HUDEP-2 (cell line): Measurements from ENCODE around the gene KATNIP.

Source experiments
- DNase-seq, 76 experiments: peaks; one replicate each; lab custom pipeline; 2025; ENCODE audit not compliant: unreplicated experiment in 76 of 76; lab: John Stamatoyannopoulos, UW

KATNIP gene

DNA sequence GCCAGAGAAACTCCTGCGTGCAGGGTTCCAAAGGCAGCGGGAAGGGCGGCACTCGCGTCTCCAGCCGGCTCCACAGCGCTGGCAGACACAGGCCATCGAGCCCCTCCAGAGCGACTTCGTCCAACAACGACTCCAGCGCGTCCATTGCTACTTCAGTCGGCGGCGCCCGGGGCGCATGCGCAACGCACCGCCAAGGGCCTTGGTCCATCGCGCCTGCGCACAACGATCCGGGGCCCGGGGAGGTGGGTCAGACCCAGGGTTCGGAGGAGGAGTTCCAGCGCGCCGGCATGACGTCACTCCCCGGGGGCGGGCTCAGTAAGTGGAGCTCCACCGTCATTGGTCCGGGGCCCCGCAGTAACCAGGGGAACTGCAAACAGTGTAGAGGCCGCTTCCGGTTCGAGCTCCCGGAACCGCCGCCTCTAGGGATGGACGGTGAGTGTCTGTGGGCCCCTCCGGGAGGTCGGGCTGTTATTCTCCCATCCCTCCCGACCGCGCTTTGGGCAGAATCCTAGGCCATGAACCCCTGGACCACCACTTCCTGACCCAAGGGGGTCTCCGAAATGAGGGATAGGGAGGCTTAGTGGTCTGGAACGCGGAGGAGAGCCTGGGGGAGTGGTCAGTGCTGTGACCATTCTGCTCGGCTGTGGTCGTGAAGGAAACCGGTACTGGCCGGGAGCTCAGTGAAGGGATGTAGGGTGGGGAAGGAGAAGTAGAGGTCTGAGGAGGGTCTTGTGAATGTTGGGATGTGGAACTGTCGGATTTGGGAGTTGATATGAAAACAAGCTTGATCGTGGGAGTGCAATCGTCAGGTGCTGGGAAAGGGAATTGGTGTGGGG is at the start of gene KATNIP, which contains the start of gene GTF3C1:
Gene KATNIP (plus strand): TSS at position 399 of the 836 bp plus-strand sequence. CDS start 27 bp downstream, at position 426.
Gene GTF3C1 (minus strand): TSS at position 168 of the 836 bp plus-strand sequence. CDS start 23 bp downstream, at position 145.
- peak; percentile 27 to 99 (median 98) for DNase-seq

DNA sequence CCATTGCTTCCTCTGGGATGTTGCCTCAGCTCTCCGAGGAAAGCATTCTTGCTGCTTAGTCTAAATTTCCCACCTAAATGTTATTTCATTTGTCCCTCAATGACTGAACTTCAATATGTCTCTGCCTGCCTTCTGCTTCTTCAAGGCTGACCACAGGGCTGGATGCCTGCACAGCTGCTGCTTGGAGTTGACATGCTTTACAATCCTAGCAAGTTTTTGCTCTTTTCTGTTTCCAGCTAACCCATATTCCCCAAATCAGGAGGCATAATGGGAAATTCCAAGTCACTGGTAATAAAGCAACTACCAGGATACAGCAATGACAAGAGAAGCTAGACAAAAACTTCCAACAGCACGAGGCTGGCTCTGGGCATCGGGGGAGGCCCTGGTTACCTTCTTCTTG is 49.1 kb upstream of the KATNIP start:
- no peak for DNase-seq

DNA sequence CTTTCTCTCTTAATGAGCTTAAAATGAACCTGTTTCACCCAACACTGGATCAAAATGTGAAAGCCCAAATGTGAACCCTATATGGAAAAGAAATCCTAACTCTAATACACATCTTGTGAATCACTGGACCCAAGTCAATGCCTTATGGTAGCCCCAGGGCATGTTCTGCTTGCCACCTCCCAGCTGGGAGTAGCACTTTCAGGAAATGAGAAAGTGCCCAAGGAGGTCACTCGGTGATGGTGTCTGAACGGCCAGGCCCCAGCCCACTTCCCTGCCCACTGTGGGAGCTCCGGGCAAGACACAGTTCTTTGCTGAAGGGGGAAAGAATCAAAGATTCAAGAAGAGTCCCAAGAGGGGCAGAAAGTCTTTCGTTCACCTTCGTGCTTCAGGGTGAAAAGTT is 46.3 kb upstream of the KATNIP start:
- no peak for DNase-seq

DNA sequence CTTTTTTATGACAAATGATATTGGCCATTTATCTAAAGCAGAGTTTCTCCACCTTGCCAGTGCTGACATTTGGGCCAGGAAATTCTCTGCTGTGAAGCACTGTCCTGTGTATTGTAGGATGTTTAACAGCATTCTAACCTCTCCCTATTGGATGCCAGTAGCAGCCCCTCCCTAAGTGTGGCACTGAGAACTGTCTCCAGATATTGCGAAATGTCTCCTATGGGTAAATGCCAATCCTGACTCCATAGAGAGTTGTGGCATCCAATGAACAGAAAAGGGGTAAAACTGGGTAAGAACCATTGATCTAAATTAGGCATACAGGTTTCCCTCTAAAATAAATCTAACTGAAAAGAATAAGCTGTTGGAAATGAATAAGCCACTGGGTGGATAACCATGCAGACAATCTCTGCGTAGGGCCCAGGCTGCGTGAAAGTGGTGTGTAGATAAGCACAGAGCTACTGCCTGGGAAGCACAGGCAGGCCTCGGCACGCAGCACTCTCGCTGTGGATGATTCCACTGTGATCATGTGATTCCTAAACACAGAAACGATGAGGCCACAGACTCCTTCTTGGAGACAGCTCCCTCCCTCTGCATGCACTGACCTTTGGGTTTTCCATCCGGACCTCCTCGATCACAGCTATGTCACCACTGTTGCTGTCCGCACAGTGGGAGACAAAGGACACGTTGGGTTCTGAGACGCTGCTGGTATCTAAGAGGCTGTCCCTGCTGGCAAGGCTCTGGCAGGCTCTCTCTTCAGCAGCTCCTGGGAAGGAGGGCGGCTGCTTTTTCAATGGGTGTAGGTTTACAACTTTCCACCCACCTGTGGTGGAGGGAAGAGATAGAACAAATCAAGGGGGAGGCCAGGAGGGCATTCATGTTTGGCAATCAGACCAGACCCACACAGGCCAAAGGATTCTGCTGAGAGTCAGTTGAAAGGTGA is 44.4 kb upstream of the KATNIP start:
- no peak for DNase-seq

DNA sequence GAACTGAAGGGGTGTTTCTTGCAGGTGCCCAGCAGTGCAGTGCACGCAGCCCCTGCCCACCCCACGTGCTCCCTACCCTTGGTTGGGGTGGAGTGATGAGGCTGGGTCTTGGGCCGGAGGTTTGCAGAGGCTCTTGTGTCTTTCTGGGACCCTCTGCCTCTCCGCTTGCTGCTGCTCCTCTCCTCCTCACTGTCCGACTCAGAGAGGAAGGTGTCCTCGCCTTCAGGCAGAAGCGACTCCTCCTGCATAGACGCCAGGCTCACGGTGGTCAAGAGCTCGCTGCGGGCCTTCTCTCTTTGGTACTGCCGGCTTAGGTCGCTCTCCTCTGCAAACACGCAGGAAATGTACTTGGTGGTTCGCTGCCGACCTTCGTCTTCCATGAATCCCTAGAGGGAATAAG is 43.2 kb upstream of the KATNIP start:
- DNase-seq = no peak

DNA sequence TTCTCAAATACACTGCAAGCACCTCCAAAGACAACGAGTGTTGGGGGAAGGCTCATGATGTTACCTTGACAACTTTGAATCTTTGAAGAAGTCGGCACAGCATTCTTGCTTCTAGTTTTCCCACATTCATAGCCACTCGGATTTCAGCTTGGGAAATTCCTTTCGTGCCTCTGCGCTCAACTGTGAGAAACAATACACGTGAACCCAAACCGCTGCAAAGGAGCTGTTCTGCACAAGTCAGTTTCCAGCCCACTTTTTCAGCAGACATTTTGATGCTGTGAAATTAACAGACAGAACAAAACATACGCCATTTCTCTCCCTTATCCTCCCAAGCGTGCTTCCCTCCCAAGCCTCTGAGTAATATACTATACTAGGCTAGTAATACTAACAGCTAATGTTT is 41.5 kb upstream of the KATNIP start:
- DNase-seq = no peak

DNA sequence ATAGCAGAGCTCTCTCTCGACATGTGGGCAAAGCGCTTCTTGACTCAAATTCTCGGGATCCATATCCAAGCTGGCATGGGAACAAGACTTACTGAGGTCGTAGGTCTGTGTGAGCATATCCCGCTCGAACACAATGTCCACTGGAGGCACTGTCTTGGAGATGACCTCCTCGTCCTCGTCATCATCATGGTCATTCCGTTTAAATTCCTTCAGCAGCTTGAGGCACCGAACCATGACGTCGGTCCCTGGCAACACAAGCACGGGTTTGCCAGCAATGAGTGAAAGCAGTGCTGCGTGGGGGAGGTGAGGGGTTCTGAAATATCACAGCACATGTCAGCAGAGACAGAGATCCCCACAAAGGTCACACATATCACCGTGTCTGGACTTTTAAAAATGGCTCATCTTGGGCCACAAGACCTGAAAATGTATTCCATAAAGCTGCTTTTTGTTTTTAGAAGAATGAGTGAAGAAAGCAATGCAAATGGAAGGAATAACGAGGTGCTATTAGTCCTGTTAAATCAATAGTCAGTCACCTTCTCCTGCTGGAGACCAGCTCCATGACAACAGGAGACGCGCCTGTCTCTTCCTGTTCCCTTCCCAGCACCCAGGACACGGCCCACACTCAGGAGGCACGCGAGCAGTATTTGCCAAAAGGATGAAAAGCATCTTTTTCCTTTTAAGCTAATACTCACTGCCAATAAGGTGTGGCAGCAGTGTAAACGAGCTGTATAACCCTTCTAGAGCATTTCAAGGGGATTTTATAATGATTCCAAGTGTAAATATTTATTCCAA is 38.1 kb upstream of the KATNIP start:
- no peak for DNase-seq

DNA sequence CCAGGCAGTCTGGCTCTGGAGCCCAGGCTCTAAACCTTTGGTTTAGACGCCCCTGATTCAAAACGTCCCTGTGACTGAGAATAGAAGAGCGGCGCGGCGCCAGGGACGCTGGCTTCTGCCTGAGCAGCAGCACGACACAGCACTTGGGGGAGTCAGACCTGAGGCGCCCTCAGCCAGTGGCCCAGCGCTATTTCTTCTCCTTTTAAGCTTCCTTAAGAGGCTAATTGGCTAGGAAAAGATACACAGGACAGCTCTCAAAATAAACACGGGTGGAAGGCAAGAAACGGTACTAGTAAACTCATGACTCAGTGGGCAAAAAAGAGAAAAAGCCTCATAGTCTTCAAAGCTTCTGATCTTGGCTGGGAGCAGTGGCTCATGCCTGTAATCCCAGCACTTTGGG is 35.1 kb upstream of the KATNIP start:
- no peak for DNase-seq

DNA sequence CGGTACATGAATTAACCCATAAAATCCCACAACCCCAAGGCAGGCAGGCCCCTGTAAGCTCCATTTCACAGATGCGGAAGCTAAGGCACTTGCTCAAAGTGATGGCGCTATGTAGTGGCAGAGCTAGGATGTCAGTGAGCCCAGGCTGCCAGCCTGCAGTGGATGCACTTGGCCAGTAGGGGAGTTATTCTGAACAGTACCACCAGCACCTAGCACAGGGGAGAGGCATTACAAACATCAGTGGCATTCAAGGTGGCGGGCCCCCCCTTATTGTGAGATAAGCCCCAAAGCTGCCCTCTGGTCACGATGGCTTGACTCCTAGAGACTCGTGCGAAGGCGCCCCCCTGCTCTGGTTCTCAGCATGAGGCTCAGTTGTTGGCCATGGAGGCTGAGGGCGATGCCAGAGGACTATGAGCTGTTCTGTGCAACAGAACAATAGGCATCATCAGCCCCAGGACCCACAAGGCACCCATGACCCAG is 34.0 kb upstream of the KATNIP start:
- DNase-seq = peak in 26 of 76 experiments; percentile 0 to 38 (median 6)

DNA sequence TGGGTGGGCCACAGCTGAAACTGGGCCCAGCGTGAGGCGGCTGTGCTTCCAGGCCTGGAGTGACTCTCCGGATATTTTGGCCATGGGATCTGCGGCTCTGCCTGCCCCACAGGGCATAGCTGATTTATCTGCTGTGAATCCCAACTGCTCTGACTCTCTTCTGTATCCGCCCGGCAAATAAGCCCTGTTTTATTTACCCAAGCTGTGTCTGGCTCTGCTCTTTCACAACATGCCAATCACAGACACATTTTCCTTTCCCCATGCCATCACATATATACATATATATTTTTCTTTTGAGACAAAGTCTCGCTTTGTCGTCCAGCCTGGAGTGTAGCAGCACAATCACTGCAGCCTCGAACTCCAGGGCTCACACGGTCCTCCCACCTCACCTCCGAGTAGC is 33.6 kb upstream of the KATNIP start:
- DNase-seq = no peak

DNA sequence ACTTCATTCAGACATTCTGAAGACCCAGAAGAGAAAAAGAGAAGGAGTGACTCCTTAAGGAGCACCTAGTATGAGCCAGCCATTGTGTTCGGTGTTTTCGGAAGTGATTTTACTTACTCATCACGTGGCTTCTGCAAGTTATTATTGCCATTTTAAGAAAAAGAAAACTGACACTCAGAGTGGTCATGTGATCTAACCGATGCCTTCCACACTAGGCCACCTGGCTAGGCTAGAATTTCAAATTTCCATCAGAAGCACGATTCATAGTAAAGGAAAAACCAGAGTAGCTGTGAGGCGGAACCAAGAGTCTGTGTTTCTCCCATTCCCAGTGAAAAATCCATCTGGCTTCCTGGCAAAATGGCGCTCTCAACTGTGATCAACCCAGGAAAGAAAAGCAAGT is 32.3 kb upstream of the KATNIP start:
- no peak for DNase-seq

DNA sequence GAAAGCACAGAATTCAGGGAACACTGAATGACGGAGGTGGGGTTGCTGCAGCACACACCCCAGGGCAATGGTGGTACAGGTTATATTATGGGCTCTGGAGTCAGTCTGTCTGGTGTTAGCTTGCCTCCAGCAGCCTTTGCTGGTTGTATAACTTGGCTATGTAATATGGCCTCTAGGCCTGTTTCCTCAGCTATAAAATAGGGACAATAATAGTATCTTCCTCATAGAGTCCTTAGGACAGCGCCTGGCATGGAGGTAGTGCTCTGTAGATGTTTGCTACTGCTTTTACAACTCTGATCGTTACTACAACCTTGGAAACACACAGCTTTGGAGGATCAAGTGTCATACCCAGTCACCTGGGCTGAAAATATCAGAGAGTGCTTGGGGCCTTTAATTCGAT is 31.7 kb upstream of the KATNIP start:
- DNase-seq = no peak

DNA sequence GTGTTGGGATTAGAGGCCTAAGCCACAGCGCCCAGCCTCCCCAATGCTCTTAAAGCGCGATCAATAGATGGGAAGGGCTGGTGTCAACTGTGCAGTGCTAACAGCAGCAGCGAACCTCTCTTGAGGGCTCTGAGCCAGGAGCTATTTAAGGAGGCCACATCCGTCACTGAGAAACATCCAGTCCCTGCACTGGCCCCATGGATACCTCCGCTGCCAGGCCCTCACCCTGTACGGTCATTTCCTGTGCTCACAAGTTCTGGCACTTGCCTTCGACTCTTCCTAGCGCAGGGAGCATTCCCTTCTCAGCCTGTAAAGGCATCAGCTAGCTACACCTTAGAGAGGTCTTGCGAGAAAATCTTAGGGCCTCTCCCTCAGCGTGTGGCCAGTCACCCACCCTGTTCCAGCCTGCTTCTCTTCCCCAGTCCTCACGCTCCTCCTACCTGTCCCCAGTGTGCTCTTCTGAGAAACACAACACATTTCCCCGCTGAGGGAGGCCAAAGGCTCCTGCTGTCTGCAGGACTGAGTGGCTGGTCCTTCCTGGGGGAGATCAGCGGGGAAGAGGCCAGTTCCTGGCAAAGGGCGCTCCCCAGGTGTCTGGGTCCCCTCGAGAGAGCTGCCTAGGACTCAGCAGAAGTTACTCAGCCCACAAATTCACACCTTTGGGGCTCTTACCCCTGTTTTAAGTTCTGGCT is 28.8 kb upstream of the KATNIP start:
- no peak for DNase-seq

DNA sequence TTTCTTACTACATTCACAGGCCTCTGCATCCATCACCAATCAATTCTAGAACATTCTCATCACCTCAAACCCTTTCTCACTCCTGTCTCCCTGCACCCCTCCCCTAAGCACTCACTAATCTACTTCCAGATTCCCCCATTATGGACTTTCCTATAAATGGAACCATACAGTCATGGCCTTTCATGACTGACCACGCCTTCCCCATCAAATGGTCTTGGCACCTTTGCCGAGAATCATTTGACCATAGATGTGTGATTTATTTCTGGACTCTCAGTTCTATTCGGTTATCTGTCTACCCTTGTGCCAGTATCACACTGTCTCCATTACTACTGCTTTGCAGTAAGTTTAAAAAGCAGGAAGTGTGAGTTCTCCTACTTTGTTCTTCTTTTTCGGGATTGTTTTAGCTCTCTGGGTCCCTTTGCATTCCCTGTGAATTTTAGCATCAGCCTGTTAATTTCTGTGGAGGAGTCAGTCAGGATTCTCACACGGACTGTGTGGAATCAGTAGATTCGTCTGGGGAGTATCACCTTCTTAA is 27.7 kb upstream of the KATNIP start:
- DNase-seq = no peak

DNA sequence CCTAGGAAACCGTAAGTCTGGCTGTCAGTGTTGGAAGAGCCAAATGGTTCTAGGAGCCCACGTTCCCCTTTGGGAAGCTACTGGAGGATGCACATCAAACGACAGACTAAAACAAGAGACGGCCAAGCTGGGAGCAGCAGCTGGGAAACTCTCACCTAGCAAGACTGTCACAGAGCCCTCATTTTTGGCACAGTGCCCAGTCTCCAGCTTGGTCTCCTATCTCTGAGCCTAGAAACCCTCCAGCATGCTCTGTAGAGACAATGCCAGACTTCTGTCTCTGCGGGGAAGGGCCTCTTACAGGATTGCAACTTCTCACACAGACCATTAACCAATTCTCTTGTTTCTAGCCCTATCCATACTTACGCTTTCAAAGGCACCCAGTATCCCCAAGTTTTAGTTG is 23.8 kb upstream of the KATNIP start:
- DNase-seq = peak in 33 of 76 experiments; percentile 1 to 40 (median 12)

DNA sequence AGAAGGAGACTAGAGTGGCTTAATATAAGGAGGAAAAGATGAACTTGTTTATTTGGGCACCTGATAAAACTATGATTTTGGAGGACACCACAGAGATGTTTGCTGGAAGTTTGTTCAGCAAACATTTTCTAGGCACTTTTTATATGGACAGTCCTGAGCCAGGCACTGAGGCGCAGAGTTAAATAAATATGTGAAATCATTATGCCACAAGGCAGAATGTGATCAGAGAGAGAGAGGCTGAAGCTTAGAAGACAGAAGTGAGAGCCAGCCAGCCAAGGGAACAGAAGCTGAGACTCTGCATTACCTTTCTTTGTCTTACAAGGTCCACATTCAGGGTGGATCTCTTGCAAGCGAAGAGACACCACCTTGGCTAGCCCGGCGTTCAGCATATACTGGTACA is 21.6 kb upstream of the KATNIP start:
- DNase-seq = no peak

DNA sequence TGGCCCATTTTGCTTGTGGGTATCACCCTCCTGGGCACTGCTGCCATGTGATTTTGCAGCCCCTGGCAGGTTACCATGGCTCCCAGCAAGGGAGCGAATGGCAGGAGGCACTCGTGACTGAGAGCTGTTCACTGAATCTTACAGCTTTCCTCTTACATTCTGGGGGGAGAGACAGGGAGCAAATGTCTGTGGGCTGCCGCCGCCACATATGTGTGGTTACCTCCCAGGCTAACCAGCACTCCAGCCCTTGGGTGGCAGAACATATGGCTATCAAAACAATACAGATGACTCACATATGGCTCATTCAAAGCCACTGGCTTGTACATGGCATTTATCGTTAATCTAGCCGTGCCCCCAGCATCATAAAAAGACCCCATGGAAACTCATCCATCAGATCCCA is 20.0 kb upstream of the KATNIP start:
- DNase-seq = no peak

DNA sequence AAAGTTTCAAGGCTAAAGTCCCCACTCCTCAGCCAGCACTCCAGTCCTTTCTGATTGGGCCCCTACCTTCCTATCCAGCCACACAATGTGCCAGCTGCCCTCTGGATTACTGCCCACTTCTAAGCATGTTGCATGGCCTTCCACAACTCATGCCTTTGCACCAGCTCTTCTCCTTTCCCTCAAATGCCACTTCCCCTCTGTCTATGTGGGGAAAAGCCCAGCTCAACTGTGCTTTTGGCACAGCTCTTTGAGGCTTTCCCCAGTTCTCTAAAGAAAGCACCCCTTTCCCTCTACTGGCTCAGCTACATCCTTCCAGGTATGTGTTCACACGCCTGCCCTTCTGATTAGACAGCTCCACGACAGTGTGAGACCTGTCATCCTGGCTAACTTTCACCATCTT is 18.8 kb upstream of the KATNIP start:
- DNase-seq = no peak
